Gastrocnemius medialis (tissue), 4 donors: ENCODE measurements around the gene OR51B2.

Source experiments
- POLR2A ChIP-seq, 2 donors: fragments of 450-650 bp; IDR thresholded peaks; one replicate each; pipeline ENCODE4 v1.6.1; 2017; ENCODE audit warnings: antibody characterized with exemption in 2 of 2, mild to moderate bottlenecking in 2 of 2, moderate library complexity in 2 of 2
- TF ChIP-seq, protein P1 (sequence below), 5 experiments: fragments of 450-650 bp in 3 of 5; fragments of 200-600 bp in 2 of 5; sonication (generic) in 2 of 5; IDR thresholded peaks in 4 of 5; conservative IDR thresholded peaks in 1 of 5; 1 replicate in 4 of 5; 2 replicates in 1 of 5; pipeline ENCODE4 v1.5.1; 2016 to 2019; ENCODE audit warnings: antibody characterized with exemption in 5 of 5, mild to moderate bottlenecking in 3 of 5, moderate library complexity in 3 of 5

GRCh38 chr11:5351208-5351607, 27.1 kb upstream of the OR51B2 start, which contains the start of gene OR51B6:
- TF ChIP-seq, protein P1, sequence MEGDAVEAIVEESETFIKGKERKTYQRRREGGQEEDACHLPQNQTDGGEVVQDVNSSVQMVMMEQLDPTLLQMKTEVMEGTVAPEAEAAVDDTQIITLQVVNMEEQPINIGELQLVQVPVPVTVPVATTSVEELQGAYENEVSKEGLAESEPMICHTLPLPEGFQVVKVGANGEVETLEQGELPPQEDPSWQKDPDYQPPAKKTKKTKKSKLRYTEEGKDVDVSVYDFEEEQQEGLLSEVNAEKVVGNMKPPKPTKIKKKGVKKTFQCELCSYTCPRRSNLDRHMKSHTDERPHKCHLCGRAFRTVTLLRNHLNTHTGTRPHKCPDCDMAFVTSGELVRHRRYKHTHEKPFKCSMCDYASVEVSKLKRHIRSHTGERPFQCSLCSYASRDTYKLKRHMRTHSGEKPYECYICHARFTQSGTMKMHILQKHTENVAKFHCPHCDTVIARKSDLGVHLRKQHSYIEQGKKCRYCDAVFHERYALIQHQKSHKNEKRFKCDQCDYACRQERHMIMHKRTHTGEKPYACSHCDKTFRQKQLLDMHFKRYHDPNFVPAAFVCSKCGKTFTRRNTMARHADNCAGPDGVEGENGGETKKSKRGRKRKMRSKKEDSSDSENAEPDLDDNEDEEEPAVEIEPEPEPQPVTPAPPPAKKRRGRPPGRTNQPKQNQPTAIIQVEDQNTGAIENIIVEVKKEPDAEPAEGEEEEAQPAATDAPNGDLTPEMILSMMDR (IDR thresholded peaks at IDR 0.05 in 4 of 5, conservative IDR thresholded peaks at IDR 0.05 in 1 of 5) = no peak
- TF ChIP-seq POLR2A (IDR thresholded peaks at IDR 0.05) = no peak
